Liver (tissue), 3 donors: ENCODE results near the gene LMCD1.

Experiments
- CTCF ChIP-seq: fragments of 150-350 bp; IDR thresholded peaks from 2 replicates; pipeline ENCODE4 v1.5.1; 2017; ENCODE audit warnings: improper control_type of control experiment, low read depth, low read length; ENCODE audit not compliant: missing input control
- FOXA2 ChIP-seq: IDR thresholded peaks from 2 replicates; pipeline ENCODE4 v1.6.1; 2016; ENCODE audit warnings: antibody characterized with exemption
- HNF4A ChIP-seq, 2 donors: conservative IDR thresholded peaks; 2 replicates each; pipeline ENCODE4 v1.6.1; 2016; ENCODE audit warnings: antibody characterized with exemption in 2 of 2, mild to moderate bottlenecking in 2 of 2
- YY1 ChIP-seq: IDR thresholded peaks from 2 replicates; pipeline ENCODE4 v1.6.1; 2016; ENCODE audit warnings: antibody characterized with exemption, mild to moderate bottlenecking
- donor health status: healthy.
- donor health status: healthy.

- TF ChIP-seq FOXA2 (no peak), CTCF (no peak), HNF4A (conservative IDR thresholded peaks at IDR 0.05) (no peak), YY1 (no peak)
Observed at GRCh38 chr3:8606701-8607231, 105.1 kb downstream of the LMCD1 start.
